ENCODE measurements around the gene SCIN.
"Not testable (repeated sequence)": the region's sequence is repeated elsewhere in the genome, so short reads cannot be mapped to it uniquely, and the experiment has no call there.

SCIN gene

DNA sequence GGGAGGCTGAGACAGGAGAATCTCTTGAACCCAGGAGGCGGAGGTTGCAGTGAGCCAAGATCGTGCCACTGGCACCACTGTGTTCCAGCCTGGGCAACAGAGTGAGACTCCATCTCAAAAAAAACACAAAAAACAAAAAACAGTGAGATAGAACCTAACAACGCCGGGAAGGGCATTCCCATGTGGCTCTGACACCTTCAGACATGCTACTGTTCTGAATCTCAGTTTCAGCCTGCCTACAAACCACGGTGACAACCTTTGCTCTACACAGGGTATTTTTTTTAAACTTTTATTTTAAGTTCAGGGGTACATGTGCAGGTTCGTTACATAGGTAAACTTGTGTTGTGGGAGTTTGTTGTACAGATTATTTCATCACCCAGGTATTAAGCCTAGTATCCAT lies 74.7 kb downstream of the SCIN start:
- not testable (repeated sequence) for ATAC-seq (replicated peaks; ENCODE audit: extremely low read depth, poor library complexity, severe bottlenecking); H3K4me3 Mint-ChIP-seq; H3K27me3 Mint-ChIP-seq; DNase-seq (ENCODE audit: low spot score in 2 of 2); H3K4me1 Mint-ChIP-seq; H3K9me3 Mint-ChIP-seq; H3K36me3 Mint-ChIP-seq (ENCODE audit: insufficient read depth); H3K27ac Mint-ChIP-seq (ENCODE audit: low read depth)

DNA sequence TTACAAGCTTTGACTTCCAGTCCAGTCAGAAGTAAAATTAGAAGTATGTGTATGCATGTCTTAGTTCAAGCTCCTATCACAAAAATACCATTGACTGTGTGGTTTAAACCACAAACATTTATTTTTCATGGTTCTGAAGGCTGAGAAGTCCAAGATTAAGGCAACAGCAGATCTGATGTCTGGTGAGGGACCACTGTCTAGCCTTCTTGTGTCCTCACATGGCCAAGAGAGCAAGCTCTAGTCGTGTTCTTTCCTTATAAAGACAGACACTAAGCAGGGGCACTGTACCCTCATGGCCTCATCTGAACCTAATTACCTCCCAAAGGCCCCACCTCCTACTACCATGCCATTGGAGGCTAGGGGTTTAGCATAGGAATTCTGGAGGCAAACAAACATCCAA lies 75.6 kb downstream of the SCIN start:
- H3K27me3 Mint-ChIP-seq = no peaks in the 10 kb centered on the region
- DNase-seq (ENCODE audit: low spot score in 2 of 2) (no peak), ATAC-seq (replicated peaks; ENCODE audit: extremely low read depth, poor library complexity, severe bottlenecking) (no peak)
- H3K4me3 Mint-ChIP-seq = no peak overlapping the region
- no peaks in the 10 kb centered on the region for H3K4me1 Mint-ChIP-seq
- no peaks in the 10 kb centered on the region for H3K36me3 Mint-ChIP-seq (ENCODE audit: insufficient read depth)
- no peaks in the 10 kb centered on the region for H3K9me3 Mint-ChIP-seq
- H3K27ac Mint-ChIP-seq (ENCODE audit: low read depth) = no peak overlapping the region

DNA sequence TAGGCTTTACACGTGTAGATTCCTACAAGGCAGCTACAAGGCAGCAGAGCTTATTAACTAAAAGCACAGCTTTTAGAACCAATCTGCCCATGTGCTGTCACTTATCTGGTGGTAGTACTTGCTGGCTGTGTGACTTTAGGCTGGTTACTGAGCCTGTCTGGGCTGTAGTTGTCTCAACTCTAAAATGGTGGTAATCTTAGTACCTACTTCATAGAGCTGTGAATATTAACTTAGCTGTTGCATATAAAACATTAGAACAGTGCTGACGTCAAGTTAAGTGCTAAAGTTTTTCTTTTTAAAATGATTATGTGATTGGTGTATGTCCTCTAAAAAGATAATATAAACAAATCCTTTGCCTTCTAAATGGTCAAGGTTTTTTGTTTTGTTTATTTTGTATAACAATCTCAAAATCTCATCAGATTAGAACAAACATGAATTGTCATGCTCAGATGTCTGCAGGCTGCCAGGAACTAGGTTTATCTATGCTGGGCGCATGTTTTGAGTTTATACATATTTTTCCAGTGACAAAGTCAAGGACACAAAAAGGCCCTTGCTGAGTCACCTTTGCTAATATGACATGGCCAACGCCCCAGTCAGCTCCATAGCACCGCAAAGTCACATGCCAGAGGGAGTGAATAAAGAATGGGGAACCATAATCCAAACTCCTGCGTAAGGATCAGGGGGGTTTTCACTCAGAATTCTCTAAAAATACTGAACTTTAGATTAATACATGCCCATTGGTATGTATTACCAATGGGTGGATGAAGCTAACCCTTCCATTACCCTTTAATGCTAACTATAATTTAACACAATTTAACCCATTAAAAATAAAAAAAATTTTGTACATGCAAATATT lies 77.1 kb downstream of the SCIN start:
- H3K27ac Mint-ChIP-seq (ENCODE audit: low read depth) = no peak overlapping the region
- no peak for DNase-seq (ENCODE audit: low spot score in 2 of 2)
- H3K27me3 Mint-ChIP-seq = no peaks in the 10 kb centered on the region

DNA sequence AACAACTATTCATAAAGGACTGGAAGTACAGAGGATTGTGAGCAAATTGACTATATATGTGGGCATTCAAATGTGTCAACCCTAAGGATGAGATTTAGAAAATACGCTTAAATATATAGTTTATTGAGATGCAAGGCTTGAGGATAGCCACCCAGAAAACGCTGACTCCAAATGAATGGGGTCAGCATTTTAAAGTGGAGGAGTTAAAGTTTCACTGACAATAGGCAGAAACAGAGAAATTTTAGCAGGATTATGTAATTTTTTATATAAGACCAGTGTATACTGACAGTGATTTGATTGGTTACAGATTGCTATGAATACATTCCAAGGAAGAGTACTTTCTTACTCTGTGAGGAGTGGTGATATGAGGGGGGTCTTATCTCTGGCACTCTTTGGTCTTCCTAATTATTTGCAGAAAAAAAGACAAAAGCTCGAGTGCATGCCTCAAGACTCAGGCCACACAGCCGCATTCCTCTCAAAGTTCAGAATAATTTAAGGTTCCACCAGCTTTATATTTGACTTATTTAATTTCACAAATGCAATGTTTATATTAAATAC lies 78.3 kb downstream of the SCIN start:
- Mint-ChIP-seq H3K27ac (ENCODE audit: low read depth) (no peak overlapping the region), H3K27me3 (no peaks in the 10 kb centered on the region)

More for the DNA sequence above, 77.1 kb downstream of the SCIN start:
- Mint-ChIP-seq H3K9me3 (no peaks in the 10 kb centered on the region), H3K36me3 (ENCODE audit: insufficient read depth) (no peaks in the 10 kb centered on the region), H3K4me1 (no peaks in the 10 kb centered on the region), H3K4me3 (no peak overlapping the region)
- no peak for ATAC-seq (replicated peaks; ENCODE audit: extremely low read depth, poor library complexity, severe bottlenecking)

DNA sequence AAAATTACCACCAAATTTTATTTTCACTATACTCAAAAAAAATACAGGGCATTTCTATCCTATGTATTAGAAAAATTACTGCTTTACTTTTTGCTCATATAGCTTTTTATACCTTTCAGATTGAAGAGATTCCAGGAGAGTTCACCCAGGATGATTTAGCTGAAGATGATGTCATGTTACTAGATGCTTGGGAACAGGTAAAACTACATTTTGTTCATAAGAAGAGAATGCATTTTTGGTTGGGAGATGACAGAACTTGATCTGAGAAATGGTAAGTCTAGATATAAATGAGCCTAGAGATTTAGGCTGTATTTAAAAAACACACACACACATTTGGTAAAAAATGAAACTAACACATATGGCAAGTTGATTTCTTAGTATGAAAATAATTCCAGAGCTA lies 78.8 kb downstream of the SCIN start:
- no peaks in the 10 kb centered on the region for H3K27me3 Mint-ChIP-seq
- no peaks in the 10 kb centered on the region for H3K4me1 Mint-ChIP-seq
- ATAC-seq (replicated peaks; ENCODE audit: extremely low read depth, poor library complexity, severe bottlenecking) (no peak), DNase-seq (ENCODE audit: low spot score in 2 of 2) (no peak)
- H3K9me3 Mint-ChIP-seq = no peaks in the 10 kb centered on the region
- no peak overlapping the region for H3K4me3 Mint-ChIP-seq
- H3K27ac Mint-ChIP-seq (ENCODE audit: low read depth) = no peak overlapping the region
- no peaks in the 10 kb centered on the region for H3K36me3 Mint-ChIP-seq (ENCODE audit: insufficient read depth)

More for the DNA sequence above, 78.3 kb downstream of the SCIN start:
- ATAC-seq (replicated peaks; ENCODE audit: extremely low read depth, poor library complexity, severe bottlenecking) = no peak
- H3K9me3 Mint-ChIP-seq = no peaks in the 10 kb centered on the region
- H3K4me1 Mint-ChIP-seq = no peaks in the 10 kb centered on the region
- no peaks in the 10 kb centered on the region for H3K36me3 Mint-ChIP-seq (ENCODE audit: insufficient read depth)
- DNase-seq (ENCODE audit: low spot score in 2 of 2) = no peak
- no peak overlapping the region for H3K4me3 Mint-ChIP-seq

DNA sequence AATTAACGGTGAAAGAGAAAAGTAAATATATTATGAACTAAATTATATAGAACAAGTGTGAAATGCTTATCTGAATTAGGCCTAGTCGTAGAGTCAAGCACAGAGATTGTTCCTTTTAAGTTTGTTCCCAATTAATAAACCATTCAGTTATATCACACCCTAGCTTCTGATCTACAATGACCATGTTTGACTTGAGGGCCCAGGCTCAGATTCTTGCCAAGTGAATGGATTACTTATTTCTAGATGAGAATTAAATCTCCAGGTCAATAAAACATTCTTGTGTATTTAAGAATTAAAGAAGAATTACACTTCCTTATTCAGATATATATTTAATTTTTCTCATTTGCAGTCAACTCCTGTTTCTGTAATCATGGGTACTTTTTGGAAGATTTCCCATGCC lies 79.6 kb downstream of the SCIN start:
- no peak overlapping the region for H3K4me3 Mint-ChIP-seq
- no peak for DNase-seq (ENCODE audit: low spot score in 2 of 2)
- no peak for ATAC-seq (replicated peaks; ENCODE audit: extremely low read depth, poor library complexity, severe bottlenecking)
- H3K27me3 Mint-ChIP-seq = no peaks in the 10 kb centered on the region
- H3K27ac Mint-ChIP-seq (ENCODE audit: low read depth) = no peak overlapping the region
- no peaks in the 10 kb centered on the region for H3K9me3 Mint-ChIP-seq
- no peaks in the 10 kb centered on the region for H3K36me3 Mint-ChIP-seq (ENCODE audit: insufficient read depth)
- no peaks in the 10 kb centered on the region for H3K4me1 Mint-ChIP-seq

DNA sequence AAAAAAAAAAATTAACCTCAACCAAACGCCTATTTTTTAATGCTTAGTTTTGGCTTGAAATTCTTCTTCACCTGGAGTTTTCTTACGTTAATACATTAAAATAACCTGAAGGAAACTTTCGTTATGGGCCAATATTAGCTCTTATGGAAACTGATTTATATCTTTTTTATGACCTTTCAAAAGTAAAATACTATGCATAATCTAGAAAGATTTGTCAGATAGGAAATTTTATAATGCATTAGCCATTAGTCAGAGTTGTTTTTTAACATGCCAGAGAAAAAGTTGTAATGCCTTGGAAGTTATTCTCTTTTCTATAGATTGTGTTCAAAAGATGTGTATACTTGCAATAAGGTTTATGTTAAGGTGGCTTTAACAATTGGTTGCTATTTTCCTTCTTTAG lies 82.6 kb downstream of the SCIN start:
- DNase-seq (ENCODE audit: low spot score in 2 of 2) (no peak), ATAC-seq (replicated peaks; ENCODE audit: extremely low read depth, poor library complexity, severe bottlenecking) (no peak)
- Mint-ChIP-seq H3K9me3 (no peaks in the 10 kb centered on the region), H3K27ac (ENCODE audit: low read depth) (no peak overlapping the region), H3K4me3 (no peak overlapping the region), H3K36me3 (ENCODE audit: insufficient read depth) (no peaks in the 10 kb centered on the region), H3K27me3 (no peaks in the 10 kb centered on the region), H3K4me1 (no peaks in the 10 kb centered on the region)

DNA sequence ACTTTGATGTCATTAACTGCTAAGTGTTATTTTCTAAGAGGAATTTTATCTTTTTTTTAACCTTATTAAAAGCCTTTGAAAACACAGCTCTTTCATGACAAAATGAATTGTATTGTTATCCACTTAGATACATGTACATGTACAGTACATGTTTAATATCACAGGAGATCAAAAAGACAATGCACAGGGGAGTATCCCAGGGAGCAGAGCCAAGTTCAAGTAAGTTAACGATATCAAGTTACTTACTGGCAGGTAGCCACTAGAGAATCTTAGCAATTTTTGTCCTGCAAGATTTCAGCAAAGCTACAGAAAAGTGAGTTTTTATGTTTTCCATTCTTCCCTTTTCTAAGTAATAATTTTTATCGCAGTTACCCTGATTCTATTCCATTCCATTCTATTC lies 83.0 kb downstream of the SCIN start:
- Mint-ChIP-seq H3K9me3 (no peaks in the 10 kb centered on the region), H3K27me3 (no peaks in the 10 kb centered on the region), H3K36me3 (ENCODE audit: insufficient read depth) (no peaks in the 10 kb centered on the region), H3K27ac (ENCODE audit: low read depth) (no peak overlapping the region), H3K4me3 (no peak overlapping the region), H3K4me1 (no peaks in the 10 kb centered on the region)
- ATAC-seq (replicated peaks; ENCODE audit: extremely low read depth, poor library complexity, severe bottlenecking) = no peak
- no peak for DNase-seq (ENCODE audit: low spot score in 2 of 2)

DNA sequence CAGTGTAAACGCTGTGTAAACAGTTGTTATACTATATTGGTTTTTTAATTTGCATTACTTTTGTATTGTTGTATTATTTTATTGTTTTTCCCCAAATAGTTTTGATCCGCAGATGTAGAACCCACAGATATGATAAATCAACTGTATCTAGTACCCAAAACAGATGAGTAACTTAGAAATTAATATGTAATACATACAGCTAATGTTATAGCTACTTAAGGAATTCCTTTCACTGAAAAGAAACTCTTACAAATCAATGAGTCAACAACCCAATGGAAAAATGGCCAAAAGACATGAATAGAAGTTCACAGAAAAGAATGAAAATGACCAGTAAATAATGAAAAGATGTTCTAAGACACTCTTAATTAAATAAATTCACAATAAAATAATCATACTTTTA lies 84.6 kb downstream of the SCIN start:
- Mint-ChIP-seq H3K27ac (ENCODE audit: low read depth) (no peak overlapping the region), H3K4me3 (no peak overlapping the region), H3K36me3 (ENCODE audit: insufficient read depth) (no peaks in the 10 kb centered on the region), H3K4me1 (no peaks in the 10 kb centered on the region), H3K9me3 (no peaks in the 10 kb centered on the region), H3K27me3 (no peaks in the 10 kb centered on the region)
- DNase-seq (ENCODE audit: low spot score in 2 of 2) (no peak), ATAC-seq (replicated peaks; ENCODE audit: extremely low read depth, poor library complexity, severe bottlenecking) (no peak)

DNA sequence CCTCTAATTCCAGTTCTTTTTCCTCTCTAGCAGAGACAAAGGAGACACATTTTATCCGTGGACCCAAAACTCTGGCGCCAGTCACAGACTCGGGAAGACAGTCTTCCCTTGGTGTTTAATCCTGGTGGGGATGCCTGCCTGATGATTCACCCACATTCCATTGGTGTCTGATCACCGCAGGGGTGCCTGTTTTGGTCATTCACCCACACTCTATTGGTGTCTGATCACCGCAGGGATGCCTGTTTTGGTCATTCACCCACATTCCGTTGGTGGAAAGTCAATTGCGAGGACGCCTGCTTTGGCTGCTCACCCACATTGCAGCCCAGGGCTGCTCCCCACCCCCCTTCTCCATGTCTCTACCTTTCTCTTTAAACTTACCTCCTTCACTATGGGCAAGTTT lies 89.9 kb downstream of the SCIN start:
- H3K4me1 Mint-ChIP-seq; H3K27ac Mint-ChIP-seq (ENCODE audit: low read depth); DNase-seq (ENCODE audit: low spot score in 2 of 2); H3K27me3 Mint-ChIP-seq; ATAC-seq (replicated peaks; ENCODE audit: extremely low read depth, poor library complexity, severe bottlenecking); H3K4me3 Mint-ChIP-seq; H3K36me3 Mint-ChIP-seq (ENCODE audit: insufficient read depth); H3K9me3 Mint-ChIP-seq: not testable (repeated sequence)

DNA sequence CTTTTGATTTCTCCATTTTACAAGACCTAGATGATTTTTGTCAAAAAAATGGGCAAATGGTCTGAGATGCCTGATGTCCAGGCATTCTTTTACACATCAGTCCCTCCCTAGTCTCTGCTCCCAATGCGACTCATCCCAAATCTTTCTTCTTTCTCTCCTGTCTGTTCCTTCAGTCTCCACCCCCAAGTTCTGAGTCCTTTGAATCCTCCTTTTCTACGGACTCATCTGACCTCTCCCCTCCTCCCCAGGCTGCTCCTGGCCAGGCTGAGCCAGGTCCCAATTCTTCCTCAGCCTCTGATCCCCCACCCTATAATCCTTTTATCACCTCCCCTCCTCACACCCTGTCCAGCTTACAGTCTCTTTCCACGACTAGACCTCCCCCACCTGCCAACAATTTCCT lies 90.5 kb downstream of the SCIN start:
- not testable (repeated sequence) for H3K36me3 Mint-ChIP-seq (ENCODE audit: insufficient read depth); DNase-seq (ENCODE audit: low spot score in 2 of 2); H3K4me3 Mint-ChIP-seq; ATAC-seq (replicated peaks; ENCODE audit: extremely low read depth, poor library complexity, severe bottlenecking); H3K27me3 Mint-ChIP-seq; H3K27ac Mint-ChIP-seq (ENCODE audit: low read depth); H3K9me3 Mint-ChIP-seq; H3K4me1 Mint-ChIP-seq

DNA sequence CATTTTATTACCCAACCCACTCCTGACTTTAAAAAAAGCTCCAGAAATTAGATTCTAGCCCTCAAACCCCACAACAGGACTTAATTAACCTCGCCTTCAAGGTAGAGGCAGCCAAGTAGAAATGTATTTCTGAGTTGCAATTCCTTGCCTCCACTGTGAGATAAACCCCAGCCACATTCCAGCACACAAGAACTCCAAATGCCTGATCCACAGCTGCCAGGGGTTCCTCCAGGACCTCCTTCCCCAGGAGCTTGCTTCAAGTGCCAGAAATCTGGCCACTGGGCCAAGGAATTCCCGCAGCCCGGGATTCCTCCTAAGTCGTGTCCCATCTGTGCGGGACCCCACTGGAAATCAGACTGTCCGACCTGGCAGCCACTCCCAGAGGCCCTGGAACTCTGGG lies 91.1 kb downstream of the SCIN start:
- ATAC-seq (replicated peaks; ENCODE audit: extremely low read depth, poor library complexity, severe bottlenecking) (no peak), DNase-seq (ENCODE audit: low spot score in 2 of 2) (no peak)
- H3K4me1 Mint-ChIP-seq = no peaks in the 10 kb centered on the region
- no peak overlapping the region for H3K4me3 Mint-ChIP-seq
- H3K36me3 Mint-ChIP-seq (ENCODE audit: insufficient read depth) = no peaks in the 10 kb centered on the region
- no peak overlapping the region for H3K27ac Mint-ChIP-seq (ENCODE audit: low read depth)
- H3K27me3 Mint-ChIP-seq = no peaks in the 10 kb centered on the region
- H3K9me3 Mint-ChIP-seq = no peaks in the 10 kb centered on the region

DNA sequence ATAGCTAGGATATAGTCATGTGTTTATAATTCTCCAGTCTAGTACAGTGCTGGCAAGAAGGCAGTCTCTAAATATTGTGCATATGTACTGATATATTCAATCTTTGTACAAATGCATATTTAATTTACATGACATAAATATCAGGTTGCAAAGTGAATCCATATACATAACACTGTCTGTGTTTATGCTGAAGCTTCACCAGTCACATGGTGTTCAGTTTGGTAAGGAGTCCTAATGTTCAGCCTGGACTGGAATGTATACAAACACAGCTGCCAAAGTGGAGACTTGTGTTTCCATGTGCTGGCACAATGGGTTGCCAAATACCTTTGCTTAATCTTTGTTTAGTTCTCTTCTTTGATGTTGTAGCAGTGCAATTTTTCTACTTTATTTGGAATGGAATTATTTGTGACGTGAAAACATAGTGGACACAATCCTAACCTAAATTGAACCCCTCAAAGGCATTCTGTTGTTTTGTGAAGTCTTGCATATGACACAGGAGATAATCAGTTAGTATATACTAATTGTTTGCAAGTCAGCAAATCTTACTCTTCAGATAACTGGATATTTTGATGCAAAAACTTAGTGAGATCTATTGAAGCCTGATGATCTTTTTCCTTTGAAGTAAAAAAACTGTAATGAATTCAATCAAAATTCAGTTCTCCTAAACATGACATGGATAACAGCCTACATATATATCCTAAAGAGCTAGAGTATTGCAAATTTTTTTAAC lies 99.6 kb downstream of the SCIN start:
- H3K9me3 Mint-ChIP-seq = no peaks in the 10 kb centered on the region
- peaks cover 18% of the 10 kb centered on the region for H3K27me3 Mint-ChIP-seq
- ATAC-seq (replicated peaks; ENCODE audit: extremely low read depth, poor library complexity, severe bottlenecking) (no peak), DNase-seq (ENCODE audit: low spot score in 2 of 2) (no peak)
- H3K27ac Mint-ChIP-seq (ENCODE audit: low read depth) = no peak overlapping the region
- peaks cover 2% of the 10 kb centered on the region for H3K36me3 Mint-ChIP-seq (ENCODE audit: insufficient read depth)
- no peak overlapping the region for H3K4me3 Mint-ChIP-seq
- peaks cover 5% of the 10 kb centered on the region for H3K4me1 Mint-ChIP-seq
